OCI-LY7 (cell line): ENCODE results near the gene CRTC1.

Experiments used
- EZH2phosphoT487 ChIP-seq: fragments of 200-600 bp; sonication (generic); IDR thresholded peaks from 2 replicates; pipeline ENCODE4 v1.6.1; 2018; ENCODE audit warnings: low read depth, borderline replicate concordance, mild to moderate bottlenecking, mixed run types, antibody characterized with exemption, low read length, moderate library complexity, mixed read lengths
- TF ChIP-seq, protein P1 (sequence below): fragments of 200-600 bp; sonication (generic); conservative IDR thresholded peaks from 2 replicates; pipeline ENCODE4 v1.5.1; 2014; ENCODE audit warnings: mild to moderate bottlenecking, antibody characterized with exemption, low read length, moderate library complexity, mixed read lengths

DNA sequence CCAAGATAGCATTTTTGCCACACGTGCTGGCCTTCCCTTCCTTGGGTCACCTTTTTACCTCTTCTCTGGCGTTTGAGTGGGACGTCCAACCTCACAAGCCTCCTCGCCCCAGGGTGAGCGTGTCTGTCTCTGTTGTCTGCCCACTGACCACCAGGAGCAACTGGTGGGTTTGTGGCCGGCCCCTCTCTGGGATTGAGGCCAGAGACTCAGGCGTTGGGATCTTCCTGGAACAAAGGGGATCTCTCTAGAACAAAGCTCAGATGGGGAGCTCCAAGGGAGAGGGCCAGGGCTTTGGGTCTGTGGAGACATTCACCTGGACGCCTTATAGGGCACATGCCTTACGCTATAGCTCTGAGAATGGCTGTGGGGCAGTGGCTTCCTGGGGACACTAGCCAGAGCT is 90.2 kb downstream of the CRTC1 start:
- TF ChIP-seq, protein P1, sequence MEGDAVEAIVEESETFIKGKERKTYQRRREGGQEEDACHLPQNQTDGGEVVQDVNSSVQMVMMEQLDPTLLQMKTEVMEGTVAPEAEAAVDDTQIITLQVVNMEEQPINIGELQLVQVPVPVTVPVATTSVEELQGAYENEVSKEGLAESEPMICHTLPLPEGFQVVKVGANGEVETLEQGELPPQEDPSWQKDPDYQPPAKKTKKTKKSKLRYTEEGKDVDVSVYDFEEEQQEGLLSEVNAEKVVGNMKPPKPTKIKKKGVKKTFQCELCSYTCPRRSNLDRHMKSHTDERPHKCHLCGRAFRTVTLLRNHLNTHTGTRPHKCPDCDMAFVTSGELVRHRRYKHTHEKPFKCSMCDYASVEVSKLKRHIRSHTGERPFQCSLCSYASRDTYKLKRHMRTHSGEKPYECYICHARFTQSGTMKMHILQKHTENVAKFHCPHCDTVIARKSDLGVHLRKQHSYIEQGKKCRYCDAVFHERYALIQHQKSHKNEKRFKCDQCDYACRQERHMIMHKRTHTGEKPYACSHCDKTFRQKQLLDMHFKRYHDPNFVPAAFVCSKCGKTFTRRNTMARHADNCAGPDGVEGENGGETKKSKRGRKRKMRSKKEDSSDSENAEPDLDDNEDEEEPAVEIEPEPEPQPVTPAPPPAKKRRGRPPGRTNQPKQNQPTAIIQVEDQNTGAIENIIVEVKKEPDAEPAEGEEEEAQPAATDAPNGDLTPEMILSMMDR, result no peak
- TF ChIP-seq EZH2phosphoT487, result no peak
